HG03432 (cell line): ENCODE data around the gene ACKR3.

Experiments
- ATAC-seq: cut with Tn5 transposase; IDR thresholded peaks from one replicate; pipeline ENCODE4 v1.9.1; 2021; ENCODE audit warnings: mild to moderate bottlenecking, moderate library complexity; ENCODE audit not compliant: unreplicated experiment

ACKR3 gene

DNA sequence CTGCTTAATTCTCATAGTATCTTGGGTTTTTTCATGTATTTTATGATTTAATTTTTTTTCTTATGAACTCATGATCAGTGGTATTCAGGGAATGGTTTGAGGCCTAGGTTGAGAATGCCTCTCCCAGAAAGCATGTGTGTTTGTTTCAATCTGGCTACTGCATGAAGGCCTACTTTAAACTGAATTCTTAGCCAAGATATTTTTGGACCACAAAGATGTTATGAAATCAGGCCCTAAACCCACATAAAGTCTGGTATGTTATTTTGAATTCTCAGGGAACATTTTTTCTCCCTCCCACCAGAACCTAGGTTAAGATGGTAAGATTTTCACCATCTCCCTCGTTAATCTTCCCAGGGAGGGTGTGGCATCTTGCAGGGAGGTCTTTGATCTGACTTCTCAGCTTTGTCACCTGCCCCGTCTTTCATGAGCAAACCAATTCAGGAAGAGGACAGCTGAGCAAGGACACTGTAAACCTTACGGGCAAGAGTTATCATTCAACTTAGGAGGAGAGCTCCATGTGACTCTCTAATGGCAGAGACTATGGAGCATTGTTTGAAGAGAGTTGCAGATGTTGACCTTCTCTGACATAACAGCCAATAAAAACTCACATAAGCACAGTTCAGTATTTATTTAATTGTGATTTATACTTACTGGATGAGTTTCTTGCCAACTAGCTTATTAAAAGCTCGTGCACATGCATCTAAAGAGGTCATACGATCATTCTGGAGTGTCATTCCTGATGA is 21.3 kb upstream of the ACKR3 start:
- no peak for ATAC-seq

DNA sequence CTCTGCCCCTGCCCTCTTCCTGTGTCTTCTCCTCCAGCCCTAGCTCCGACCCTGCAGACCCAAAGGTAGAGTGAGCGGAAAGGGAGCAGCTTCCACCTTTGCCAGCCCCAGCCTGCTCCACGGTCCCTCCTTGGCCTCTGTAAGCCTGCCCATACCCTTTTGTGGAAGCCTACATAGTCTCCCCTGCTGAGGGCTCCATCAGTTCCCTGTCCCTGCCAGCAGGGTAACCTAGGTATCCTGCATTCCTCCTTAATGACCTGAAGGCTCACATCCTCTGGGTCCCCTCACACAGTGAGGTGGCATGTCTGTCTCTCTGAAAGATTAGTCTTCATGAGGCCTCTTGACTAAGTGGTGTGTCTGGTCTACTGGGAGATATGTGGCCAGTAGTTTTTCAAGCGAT is 20.5 kb upstream of the ACKR3 start:
- ATAC-seq: no peak

DNA sequence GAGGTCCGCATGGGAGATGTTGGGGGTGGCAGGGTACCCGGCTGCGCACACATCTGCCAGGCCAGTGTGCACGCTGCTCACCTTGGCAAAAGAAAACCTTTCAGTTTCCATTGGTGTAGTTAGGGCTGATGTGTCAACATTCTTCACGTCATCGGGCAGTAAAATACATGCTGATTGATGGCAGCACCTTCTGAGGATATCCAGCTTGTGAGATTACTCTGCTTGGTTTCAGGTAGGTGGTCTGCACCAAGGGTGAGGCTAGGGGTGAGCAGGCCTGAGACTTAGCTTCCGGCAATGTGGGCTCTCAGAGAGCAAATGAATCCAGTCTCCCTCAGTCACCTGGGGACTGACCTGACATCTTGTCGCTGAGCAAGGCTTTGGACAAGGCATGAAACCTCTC is 19.3 kb upstream of the ACKR3 start:
- no peak for ATAC-seq

DNA sequence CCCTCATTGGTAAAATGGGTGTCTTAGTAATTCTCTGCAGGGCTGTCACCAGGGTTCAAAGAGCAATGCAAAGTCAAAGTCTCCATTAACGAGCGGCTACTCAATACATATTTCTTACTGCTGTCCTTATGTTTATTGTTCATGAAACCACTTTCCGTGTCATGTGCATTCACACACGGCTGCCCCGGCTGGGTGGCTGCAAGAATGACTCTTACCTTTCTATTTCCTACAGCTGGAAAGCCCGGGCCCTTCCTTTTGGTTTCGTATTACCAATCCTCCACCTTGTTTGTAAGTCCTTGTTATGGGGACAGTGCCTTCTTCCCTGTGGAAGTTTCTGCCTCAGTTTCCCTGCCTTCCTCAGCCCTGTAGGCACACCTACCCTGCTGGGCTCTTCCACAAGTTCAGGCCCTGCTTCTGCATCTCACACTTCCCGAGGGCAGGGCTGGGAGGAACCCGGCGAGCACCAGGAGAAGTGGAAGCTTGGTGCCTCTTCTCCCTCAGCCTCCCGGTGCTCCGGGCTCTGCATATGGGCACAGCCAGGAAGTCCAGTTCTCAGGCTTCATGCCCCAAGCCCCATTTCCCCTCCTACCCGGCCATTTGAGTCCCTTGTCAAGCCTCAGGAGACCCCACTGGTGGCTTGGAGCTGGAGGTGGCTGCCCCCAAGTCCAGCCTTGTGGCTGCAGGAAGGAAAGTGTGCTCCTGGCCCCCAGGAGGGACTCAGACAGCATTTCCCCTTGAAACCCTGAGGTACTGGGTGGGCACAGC is 18.7 kb upstream of the ACKR3 start:
- ATAC-seq: peak; percentile 52

DNA sequence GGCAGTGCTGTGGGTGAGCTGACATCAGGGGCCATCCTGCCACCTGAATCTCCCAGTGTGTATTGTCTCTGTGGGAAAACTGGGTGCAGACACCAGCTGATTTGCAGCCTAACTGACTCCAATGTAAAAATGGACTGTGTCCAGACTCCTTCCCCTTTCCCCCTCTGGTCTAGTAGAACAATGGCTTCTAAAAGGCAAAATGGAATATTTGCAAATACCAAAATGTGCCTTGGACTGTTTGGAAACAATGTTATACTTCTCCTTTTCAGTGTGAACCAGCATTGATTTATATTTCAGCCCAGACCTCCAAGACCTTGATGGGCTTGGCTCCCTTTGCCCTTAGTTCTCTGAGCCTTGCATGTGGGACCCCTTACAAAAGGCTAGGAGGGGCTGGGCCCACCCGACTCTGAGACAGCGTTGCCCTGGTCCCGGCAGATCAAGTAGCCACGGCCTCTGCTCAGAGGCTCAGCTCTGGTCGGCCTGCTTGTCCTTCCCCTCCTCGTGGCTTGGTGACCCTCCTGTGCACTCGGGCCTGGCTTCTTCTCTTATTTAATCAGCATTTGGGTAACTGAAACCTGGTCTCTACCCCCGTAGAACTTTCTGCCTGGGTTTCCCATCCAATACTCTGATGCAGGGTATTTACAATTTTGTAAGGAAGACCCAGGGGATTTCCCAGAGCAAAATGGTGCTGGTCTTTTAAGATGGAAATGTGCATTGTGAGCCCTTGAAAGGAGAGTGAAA is 18.0 kb upstream of the ACKR3 start:
- ATAC-seq: peak; percentile 44

DNA sequence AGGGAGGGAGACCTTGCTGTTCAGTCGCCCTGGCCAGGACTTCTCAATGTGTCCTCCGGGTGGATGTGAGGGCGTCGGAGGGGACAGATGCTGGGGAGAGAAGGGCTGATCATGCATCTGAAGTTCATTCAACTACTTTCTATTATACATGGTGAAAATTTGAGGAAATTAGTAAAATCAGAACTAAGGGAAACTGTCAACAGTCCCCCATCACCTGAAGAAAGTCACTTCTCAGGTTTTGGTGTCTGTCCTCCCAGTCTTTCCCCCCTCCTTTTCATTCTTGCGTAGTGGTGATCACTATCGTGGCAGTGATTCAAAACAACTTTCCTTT is 17.4 kb upstream of the ACKR3 start:
- peak; percentile 27 for ATAC-seq

DNA sequence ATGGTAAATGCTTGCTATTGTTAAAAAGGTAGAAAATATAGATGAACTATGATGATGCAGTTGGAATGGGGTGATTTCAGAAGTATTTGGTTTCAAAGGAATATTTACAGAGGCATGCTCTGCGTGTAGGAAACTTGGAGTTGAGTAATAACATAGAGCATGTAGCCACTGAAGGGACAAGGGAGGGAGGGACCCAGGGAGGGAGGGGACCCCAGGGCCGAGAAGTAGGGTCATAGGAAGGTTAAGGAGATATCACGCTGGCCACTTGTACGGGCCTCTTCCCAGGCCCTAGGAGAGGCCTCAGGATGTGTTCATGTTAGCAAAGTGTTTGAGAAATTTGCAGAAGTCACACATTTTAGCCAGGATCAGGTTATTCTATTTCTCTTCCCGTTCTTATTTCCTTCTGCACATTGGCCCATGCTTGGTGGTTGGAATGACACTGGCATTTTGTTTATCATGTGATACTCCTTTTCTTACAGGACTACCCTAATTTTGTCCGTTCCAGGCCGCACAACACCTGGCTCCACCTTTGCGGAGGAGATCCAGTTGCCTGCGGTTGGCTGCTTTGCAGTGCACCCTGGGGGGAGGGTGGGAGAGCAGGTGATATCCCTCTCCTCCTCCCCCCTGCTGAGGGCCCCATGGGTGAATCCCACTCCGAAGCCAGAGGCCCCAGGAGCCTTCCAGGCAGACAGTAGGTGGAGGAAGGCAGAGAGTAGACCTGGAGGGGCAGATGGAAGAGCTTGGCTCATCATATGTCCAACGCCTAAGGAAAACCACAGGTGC is 16.9 kb upstream of the ACKR3 start:
- ATAC-seq: no peak

DNA sequence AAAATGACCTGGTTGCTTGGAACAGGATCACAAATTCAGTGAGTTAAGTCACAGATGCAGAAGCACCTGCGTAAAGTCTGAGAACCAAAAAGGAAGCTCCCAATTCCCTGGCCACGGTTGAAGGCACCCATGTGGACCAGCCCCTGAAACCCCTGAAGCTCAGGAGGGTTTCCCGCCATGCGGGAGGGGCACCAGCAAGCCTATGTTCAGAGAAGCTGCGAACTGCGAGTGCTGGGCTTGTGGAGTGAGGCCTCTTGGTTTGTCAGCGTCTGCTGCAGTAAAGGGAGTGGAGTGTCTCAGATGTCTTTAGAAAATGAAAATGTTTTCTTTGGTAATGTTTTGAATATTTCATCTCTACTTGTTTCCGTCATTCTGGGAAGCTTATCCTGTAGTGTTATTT is 16.1 kb upstream of the ACKR3 start:
- ATAC-seq: no peak

DNA sequence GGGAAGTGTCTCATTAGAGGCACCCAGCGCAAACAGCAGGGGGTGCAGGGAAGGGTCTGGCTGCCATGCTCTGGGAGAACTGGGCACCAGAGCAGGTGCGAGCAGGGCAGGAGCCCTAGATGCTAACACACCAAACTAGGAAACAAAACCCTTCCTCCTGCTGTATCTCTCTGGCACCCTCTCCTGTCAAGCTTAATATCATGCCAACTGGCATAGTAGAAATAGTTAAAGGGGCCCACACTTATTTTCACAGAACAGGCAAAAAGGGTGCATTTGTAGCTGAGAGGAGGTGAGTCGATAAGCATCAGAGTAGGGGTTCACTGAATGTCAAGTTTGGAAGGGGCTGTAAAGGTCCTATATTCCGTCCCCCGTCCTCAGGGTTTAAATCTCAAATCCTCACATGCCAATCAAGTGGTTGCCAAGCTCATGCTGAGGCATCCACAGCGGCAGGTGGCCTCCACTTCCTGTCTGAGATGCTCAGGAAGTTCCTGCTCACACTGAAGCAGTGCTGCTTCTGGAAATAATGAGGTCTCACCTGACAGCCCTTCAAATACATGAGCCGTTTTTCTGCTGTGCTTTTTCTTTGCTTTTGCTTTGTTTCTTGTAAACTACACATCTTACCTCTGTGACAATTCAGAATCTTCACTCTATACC is 14.9 kb upstream of the ACKR3 start:
- no peak for ATAC-seq

DNA sequence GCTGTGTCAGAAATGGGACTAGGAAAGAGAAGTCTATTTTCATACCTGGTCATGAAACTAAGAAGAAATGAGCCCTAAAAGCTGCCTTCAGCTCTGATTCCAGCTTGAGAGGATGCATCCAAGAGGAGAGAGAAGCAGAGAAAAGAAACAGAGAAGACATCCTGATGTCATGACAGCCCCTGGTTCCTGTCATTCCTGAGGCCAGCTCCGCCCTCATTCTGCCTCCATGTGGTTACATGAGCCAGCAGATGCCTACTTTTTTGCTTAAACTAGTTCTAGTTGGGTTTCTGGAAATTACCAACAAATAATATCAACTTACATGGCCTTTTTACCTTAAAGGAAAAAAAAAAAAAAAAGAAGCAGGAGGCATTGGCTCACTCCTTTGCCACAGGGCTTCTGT is 14.1 kb upstream of the ACKR3 start:
- no peak for ATAC-seq

DNA sequence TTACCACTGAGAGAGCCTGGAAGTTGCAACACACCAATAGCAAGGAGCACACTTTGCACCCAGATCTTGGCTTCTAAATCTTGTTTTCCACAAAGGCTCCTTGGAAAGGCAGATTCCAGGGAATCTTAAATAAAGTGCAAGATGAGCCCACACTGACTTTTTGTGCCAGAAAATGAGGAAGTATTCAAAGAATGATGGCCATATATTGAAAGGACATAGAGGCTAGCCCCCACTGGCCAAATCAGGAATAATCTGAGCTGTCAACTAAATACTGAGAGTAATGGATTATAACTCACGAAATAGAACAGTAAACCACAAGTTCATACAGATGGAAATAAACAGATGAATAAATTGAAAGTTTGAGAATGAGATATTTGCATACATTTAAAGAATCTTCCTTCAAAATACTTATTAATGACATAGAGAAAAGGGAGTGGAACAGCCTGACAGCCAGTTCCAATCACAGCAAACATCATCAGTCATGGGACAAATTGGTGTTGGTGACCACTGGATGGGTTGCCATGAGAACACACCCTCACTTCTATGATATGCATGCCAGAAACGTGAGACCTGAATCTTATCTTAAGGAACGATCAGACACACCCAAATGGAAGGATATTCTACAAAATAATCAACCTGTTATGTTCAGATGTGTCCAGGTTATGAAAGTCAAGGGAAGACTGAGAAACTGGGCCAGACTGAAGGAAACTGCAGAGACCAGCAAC is 12.2 kb upstream of the ACKR3 start:
- no peak for ATAC-seq

DNA sequence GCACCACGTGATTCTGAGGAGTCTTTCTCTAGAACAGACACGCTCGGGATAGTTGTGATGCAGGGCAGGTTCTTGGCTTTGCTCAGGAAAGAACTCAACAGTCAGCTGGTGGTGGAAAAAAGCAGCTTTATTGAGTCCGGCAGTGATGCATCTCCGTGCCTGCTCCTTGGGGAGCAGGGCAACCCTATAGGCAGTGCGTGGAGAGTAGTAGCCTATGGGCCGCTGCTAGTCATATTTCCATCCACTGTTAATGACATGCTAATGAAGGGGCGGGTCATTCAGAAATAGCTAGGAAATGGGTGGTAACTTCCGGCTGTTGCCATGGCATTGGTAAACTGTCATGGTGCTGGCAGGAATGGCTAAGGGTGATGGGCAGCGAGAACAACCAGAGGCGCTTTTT is 11.6 kb upstream of the ACKR3 start:
- no peak for ATAC-seq

DNA sequence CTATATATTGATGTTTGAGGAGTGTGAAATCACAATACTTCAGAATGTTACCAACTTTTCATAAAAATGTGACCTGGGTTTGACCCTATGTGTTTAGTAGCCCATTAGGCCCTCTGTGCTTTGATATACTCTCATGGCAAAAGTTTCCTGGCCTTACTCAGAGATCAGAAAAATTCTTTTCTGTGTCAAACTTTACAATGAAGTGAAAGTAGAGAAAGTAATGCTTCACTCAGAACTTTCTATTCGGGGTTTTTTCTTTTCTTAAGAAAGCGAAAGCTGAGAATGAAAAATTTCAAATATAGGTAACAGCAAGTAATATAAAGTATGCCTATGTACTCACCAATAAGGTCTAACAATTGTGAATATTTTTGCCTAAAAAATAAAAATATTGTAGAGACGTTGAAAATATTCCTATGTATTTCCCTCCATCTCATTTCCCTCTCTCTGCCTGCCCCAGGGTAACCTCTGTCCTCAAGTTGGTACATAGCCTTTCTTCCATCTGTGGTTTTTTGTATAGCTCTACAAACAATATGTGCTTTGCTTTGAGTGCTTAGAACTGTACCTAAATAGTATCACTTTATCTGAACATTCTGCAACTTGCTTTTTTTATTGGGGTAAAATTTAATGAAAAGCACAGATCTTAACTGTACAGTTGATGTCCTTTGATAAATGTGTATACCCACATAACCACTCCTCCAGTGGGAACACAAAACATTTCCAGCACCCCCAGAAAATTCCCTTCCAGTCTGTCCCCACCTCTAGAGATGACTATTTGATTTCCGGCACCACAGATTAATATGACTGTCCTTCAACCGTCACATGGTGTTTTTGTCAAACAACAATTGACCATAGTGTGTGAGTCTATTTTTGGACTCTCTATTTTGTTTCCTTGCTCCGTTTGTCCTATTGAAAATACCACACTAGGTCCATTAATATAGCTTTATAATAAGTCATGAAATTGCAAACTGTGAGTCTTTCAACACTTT is 10.3 kb upstream of the ACKR3 start:
- ATAC-seq: peak; percentile 66

DNA sequence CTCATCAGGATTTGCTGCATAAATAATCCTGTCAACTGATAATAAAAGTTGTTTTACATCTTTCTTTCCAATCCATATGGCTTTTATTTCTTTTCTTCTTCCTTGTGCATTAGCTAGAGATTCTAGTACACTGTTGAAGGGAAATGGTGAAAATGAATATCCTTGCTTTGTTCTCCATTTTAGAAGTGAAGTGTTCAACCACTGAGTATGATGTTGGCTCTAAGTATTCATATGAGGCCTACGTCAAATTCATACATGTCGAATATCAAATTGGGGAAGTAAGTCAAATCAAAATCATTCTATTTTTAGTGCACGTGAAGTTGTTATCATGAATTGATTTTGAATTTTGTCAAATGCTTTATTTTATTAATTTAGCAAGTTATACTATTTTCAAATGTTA is 7.8 kb upstream of the ACKR3 start:
- no peak for ATAC-seq

DNA sequence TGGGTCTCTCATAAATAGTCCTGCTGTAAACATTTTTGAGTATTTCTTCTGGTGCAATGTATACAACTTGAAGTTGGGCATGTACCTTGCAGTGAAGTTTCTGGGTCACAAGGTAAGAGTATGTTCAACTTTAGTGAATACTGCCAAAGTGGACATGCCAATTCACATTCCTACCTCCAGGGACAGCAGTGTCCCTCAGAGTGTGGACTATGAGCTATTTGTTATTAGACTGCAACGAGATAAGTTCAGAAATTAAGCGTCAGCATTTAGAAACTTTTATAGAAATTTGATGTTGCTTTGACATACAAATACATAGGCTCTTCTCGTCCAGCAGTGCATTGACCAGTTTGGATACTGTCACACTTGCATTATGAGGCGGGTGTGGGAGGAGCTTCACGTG is 7.2 kb upstream of the ACKR3 start:
- no peak for ATAC-seq

DNA sequence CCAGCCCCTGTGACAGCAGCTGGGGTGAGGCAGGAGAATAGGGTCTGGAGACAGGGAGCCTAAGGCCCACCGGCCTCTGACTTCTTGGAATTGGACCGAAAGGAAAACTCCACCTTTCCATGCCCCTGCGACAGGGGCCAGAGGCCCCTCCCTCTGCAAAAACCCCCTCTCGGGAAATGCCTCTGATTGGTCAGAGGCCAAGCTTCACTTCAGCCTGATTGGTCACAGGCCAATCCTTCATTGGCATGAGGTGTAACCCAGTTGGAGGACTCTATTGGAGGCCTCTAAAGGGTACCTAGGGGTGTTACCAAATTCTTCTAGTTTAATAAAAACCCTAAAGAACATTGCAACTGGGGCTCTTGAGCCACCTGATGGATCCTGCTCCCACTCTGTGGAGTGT is 5.7 kb upstream of the ACKR3 start:
- no peak for ATAC-seq

DNA sequence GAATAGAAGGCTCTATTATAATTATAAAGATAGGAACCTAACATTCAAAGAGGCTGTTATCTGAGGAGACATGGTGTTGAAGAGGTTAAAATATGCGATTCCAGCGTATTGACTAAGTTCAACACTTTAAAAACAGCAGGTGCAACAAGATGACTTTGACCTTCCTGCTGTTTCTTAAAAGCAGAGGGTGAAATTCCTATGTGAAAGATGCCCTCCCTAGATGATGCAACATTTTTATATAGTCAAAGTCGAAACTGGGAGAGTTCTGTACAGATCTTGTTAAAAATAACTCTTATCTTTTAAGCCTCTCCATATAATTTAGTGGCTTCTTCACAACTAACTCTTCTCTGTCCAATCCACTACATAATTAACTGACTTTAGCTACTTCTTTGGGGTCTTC is 4.4 kb upstream of the ACKR3 start:
- no peak for ATAC-seq

DNA sequence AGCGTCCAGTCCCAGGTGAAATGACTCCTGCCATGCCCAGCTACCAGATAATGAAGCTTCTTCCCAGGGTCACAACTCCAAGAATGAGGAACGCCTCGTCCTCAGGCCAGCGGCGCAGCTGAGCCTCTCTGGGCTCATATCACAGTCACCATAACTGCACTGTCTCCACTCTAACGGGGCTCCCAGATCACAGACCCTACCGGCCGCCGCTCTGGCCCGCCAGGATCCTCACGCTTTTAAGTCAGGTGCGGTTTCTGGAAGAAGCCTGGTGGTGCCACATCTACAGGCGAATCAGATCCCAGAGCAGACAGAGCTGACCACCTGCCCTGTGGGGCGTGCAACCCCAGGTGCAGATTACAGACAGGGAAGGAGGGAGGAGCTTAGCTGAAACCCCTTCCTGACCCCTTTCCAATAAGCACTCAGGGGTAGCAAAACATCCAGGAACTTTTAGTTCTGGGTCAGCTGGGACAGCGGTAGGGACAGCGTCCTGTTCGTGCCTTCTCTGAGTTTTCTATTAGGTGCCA is 3.7 kb upstream of the ACKR3 start:
- ATAC-seq: no peak

DNA sequence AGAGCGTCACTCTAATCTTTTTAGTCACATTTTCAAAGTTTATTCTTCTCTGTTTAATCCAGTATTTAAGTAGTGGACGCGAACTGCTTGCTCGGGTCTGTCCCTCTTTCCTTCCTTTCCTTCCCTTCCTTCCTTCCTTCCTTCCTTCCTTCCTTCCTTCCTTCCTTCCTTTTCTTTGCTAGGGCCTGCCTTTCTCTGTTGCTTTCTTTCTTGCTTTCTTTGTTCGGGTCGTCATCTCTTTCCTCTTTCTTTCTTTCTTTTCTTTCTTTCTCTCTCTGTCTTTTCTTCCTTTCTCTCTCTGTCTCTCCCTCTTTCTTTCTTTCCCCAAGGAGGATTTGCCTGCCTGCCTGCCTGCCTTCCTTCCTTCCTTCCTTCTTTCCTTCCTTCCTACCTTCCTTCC is 3.0 kb upstream of the ACKR3 start:
- no peak for ATAC-seq
